SHP77 (cell line): ENCODE measurements around the gene TRAF2.

ENCODE experiments used
- DNase-seq, 2 experiments: peaks; one replicate each; lab custom pipeline; 2025; lab: John Stamatoyannopoulos, UW

Gene TRAF2

GRCh38 chr9:136949817-136950655, 63.7 kb downstream of the TRAF2 start:
- DNase-seq, result peak; percentile 90 to 93

GRCh38 chr9:136950656-136951276, 64.5 kb downstream of the TRAF2 start:
- no peak for DNase-seq

- DNase-seq, result no peak
These were observed 65.4 kb downstream of the TRAF2 start, which contains the start of gene LCN12 for GRCh38 chr9:136951541-136952320. Gene LCN12 (plus strand): TSS chr9:136952273. CDS start chr9:136952328, 55 bp downstream.

DNA sequence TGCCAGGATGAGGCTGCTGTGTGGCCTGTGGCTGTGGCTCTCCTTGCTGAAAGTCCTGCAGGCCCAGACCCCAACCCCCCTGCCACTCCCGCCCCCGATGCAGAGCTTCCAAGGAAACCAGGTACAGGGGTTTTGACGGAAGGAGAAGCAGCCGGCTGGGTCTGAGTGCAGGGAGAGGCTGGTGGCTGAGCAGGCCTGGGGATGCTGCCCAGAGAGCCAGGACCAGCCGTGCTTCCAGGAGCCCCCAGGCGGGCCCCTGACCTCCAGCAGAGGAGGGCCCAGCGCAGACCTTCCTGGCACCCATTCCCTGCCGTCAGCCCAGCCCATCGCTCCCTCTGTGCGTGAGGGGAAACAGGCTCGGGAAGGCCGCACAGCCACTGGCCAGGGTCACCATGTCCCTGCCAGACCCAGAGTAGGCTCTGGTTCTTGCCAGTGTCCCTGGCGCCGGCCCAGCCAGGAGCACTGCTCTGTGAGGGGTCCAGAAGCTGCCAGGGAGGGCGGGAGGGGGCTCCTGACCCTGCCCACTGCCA, 66.1 kb downstream of the TRAF2 start:
- DNase-seq, result no peak

GRCh38 chr9:136952876-136953770, 66.8 kb downstream of the TRAF2 start:
- DNase-seq, result no peak

- no peak for DNase-seq
These were observed 67.5 kb downstream of the TRAF2 start for GRCh38 chr9:136953771-136954269.

DNA sequence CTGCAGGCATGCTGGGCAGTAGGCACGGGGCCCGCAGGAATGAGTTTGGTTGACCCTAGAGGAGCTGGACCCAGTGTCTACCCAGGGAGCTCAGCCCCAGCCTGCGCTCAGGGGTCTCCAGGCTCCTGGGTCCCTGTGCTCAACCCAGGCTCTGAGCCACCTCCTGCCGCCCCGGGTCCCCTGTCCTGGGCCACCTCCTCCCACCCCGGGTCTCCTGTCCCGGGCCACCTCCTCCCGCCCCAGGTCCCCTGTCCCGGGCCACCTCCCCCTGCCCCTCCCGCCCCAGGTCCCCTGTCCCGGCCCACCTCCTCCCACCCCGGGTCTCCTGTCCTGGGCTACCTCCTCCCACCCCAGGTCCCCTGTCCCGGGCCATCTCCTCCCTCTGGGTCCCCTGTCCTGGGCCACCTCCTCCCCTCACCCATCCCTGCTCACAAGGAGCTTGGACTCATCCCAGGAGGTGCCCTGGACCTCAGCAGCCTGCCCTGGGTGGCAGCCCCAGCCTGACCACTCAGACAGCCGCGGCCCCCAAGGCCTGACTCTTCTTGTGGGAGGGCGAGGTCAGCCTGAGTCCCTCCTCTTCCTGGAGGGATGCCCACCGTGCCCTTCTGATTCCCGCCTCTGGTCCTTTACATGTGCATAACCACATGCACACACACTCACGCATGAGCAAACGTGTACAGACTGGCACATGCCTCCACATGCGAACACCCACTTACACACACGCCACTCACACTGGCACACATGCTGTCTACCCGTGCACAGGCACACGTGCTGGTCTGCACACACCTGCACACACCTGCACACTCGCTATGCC, 68.2 kb downstream of the TRAF2 start:
- DNase-seq, result no peak

- DNase-seq, result no peak
These were observed 69.1 kb downstream of the TRAF2 start for GRCh38 chr9:136955202-136955942.

- DNase-seq, result no peak
These were observed 69.6 kb downstream of the TRAF2 start for GRCh38 chr9:136955943-136956335.

- DNase-seq, result no peak
These were observed 70.3 kb downstream of the TRAF2 start for GRCh38 chr9:136956604-136957003.

GRCh38 chr9:136957461-136957860, 71.1 kb downstream of the TRAF2 start:
- no peak for DNase-seq

GRCh38 chr9:136957901-136958300, 71.6 kb downstream of the TRAF2 start:
- DNase-seq, result no peak

DNA sequence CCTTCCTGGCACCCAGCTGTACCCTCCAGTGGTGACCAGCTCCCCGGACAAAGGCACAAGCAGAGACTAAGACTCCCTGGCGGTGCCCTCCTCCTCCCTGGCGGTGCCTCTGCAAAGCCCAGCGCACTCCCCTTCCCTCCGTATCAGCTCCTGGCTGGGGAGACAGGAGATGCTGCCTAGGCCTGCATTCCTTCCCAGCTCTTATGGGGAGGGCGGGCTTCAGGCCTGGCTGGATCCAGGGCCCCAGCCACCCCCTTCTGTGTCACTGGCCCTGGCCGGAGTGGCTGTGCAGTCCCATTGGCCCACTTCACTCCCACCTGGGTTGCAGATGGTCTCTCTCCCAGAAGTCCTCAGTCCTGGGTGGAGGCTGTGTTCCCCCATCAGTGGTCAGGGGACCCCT, 72.2 kb downstream of the TRAF2 start:
- no peak for DNase-seq

- DNase-seq, result no peak
These were observed 72.9 kb downstream of the TRAF2 start for GRCh38 chr9:136958898-136959850.

DNA sequence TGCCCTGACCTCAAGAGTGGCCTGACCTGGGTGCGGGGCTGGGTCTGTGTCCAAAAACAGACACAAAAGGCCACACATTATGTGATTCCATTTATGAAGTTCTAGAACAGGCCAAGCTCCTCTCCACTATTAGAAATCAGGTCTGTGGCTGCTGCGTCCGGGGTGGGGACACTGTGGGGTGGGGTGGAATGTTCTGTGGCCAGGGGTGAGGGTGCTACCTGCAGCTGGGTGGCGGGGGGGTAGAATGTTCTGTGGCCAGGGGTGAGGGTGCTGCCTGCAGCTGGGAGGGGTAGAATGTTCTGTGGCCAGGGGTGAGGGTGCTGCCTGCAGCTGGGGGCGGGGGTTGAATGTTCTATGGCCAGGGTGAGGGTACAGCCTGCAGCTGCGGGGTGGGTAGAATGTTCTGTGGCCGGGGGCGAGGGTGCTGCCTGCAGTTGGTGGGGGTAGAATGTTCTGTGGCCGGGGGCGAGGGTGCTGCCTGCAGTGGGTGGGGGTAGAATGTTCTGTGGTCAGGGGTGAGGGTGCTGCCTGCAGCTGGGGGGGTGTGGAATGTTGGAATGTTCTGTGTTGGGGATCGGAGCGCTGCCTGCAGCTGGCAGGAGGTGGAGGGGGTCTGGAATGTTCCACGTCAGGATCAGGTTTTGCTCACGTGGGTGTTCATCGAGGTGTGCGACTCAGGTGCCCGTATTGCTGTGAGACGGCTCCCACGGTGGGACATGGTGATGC, 74.1 kb downstream of the TRAF2 start:
- no peak for DNase-seq

- no peak for DNase-seq
These were observed 74.6 kb downstream of the TRAF2 start for GRCh38 chr9:136960938-136961275.

DNA sequence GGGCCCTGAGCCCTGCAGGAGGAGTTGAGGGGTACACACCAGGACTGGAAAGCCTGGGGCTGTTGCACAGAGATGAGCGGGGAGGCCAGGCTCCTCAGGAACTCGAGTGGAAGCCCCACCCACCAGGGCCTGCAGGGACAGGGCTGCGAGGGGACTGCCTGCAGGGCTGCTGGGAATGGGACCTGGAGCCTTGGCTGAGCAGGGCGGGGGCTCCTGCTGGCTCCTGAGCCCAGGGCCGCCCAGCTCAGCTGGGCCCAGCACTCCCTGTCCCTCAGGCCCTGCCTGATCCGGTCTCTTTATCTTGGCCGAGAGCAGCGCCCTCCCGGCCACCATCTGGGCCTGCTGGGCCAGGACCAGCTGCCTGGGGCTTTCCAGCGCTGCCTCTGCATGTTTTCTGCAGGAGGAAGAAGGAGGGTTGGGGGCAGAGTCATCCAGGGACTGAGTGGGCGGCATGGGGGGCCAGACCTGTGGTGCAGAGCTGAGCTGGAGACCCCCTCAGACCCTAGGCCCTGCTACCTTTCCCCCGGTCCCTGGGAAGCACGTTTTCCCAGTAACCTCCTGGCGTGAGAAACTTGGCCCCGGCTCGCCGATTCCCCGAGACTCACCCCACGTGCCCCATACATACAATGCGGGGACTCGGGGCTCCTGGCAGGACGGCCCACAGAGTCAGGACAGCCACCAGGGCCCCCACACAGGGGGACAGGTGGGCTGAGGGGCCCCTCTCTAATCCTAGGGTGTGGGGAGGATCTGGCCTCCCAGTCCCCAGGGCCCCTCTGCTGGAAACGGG, 75.2 kb downstream of the TRAF2 start:
- DNase-seq, result no peak
